DOHH2 (cell line): ENCODE data around the gene MUC5B.

ENCODE experiments used
- CTCF ChIP-seq: fragments of 200-600 bp; sonication (generic); IDR thresholded peaks from one replicate; pipeline ENCODE4 v1.5.1; 2014; ENCODE audit warnings: antibody characterized with exemption, mild to moderate bottlenecking, low read depth, low read length; ENCODE audit not compliant: poor library complexity, severe bottlenecking
- EZH2phosphoT487 ChIP-seq: fragments of 200-600 bp; sonication (generic); IDR thresholded peaks from 2 replicates; pipeline ENCODE4 v1.6.1; 2017; ENCODE audit warnings: borderline replicate concordance, mild to moderate bottlenecking, antibody characterized with exemption, low read length, moderate library complexity, mixed read lengths

GRCh38 chr11:1178906-1179305 lies 44.0 kb upstream of the MUC5B start:
- TF ChIP-seq CTCF: no peak
- no peak for TF ChIP-seq EZH2phosphoT487
